ENCODE measurements around the gene P2RY11.

P2RY11 gene

DNA sequence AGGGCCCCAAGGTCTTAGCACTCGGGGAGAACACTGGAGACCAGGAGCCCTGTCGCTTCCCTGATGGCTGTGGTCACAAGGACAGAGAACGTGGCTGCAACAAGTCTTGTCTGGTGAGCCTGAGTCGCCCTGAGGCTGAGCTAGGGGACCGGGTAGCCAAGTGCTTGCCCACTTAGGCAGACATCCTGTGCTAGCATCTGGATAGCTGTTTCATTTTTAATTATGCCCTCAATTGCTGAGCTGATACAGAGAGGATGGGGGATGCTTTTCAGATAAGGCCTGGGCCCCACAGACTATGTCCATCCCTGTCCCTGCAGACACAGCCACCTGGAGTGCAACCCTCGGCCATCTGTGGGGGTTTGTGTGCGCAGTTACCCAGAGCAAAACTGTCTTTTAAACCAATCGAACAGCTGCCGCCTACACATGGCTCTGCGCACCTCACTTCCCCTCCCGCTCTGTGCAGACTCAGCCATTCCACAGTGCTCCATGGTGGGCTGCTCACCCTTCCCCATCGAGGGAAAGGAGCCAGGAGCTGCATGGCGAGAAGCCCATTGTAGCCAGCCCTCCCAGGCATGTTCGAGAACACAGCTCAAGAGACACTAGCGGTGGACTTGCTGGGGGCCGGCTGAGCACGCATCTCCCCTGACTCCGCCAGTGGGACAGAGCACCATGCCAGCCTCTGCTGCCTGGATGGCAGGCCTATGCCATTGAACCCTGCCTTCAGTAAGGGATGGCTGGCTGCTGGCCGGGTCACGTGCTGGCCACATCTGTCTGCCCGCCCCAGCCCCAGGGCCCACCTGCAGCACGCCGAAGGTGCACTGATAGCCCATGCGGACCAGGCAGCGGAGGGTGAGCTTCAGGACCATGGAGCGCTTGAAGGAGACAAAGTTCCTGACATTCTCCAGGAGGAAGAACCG is 27.6 kb downstream of the P2RY11 start:
- H3K4me1 ChIP-seq (ENCODE audit: low read length), result no peaks in the 10 kb centered on the region
- no peaks in the 10 kb centered on the region for H3K9me3 ChIP-seq (replicated peaks; ENCODE audit: insufficient read depth, low read length)
- no peak overlapping the region for H3K4me2 ChIP-seq (ENCODE audit: low read depth, low read length)
- DNase-seq, result no peak
- TF ChIP-seq, protein P1, sequence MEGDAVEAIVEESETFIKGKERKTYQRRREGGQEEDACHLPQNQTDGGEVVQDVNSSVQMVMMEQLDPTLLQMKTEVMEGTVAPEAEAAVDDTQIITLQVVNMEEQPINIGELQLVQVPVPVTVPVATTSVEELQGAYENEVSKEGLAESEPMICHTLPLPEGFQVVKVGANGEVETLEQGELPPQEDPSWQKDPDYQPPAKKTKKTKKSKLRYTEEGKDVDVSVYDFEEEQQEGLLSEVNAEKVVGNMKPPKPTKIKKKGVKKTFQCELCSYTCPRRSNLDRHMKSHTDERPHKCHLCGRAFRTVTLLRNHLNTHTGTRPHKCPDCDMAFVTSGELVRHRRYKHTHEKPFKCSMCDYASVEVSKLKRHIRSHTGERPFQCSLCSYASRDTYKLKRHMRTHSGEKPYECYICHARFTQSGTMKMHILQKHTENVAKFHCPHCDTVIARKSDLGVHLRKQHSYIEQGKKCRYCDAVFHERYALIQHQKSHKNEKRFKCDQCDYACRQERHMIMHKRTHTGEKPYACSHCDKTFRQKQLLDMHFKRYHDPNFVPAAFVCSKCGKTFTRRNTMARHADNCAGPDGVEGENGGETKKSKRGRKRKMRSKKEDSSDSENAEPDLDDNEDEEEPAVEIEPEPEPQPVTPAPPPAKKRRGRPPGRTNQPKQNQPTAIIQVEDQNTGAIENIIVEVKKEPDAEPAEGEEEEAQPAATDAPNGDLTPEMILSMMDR (IDR thresholded peaks at IDR 0.05; ENCODE audit: low read length), result no peak
- TF ChIP-seq EZH2 (optimal IDR thresholded peaks at IDR 0.05; ENCODE audit: low read depth, low read length), result no peak
- no peak for TF ChIP-seq EZH2phosphoT487 (IDR thresholded peaks at IDR 0.05; ENCODE audit: low read length)
- no peak overlapping the region for H2AFZ ChIP-seq (ENCODE audit: low read length)
- no peak overlapping the region for H3K27ac ChIP-seq (ENCODE audit: low read length)
- peaks cover 17% of the 10 kb centered on the region for H3K36me3 ChIP-seq (replicated peaks; ENCODE audit: insufficient read depth, low read length)
- peaks cover 24% of the 10 kb centered on the region for H3K79me2 ChIP-seq (ENCODE audit: low read length)
- no peak overlapping the region for H3K9ac ChIP-seq (ENCODE audit: low read length)
- H3K27me3 ChIP-seq (replicated peaks; ENCODE audit: insufficient read depth, low read length), result no peaks in the 10 kb centered on the region
- no peak overlapping the region for H3K4me3 ChIP-seq (ENCODE audit: low read length)
- H3F3A ChIP-seq (ENCODE audit: insufficient read depth, low read length), result no peaks in the 10 kb centered on the region
- no peaks in the 10 kb centered on the region for H4K20me1 ChIP-seq (ENCODE audit: insufficient read depth, low read length)
- H3K9me2 ChIP-seq (replicated peaks; ENCODE audit: insufficient read depth, low read length), result no peaks in the 10 kb centered on the region

DNA sequence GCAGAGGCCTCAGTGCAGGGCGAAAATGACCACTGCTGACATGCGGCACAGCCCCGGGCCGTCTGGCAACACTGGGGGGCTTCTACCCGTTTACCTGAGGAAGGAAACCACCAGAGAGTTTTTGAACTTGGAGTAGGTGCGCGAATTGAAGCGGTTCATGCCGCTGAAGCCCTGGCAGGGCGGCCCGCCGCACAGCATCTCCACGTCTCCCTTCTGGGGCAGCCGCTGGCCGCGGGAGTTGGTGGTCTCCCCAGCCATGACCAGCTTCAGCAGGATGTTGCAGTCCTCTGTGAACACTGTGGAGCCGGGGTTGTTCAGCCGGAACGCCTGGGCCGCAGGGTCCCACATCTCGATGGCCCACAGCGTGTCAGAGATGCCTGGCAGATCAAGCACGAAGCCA is 28.5 kb downstream of the P2RY11 start:
- H3F3A ChIP-seq (ENCODE audit: insufficient read depth, low read length), result no peaks in the 10 kb centered on the region
- peaks cover 27% of the 10 kb centered on the region for H3K79me2 ChIP-seq (ENCODE audit: low read length)
- no peaks in the 10 kb centered on the region for H4K20me1 ChIP-seq (ENCODE audit: insufficient read depth, low read length)
- DNase-seq, result no peak
- peaks cover 17% of the 10 kb centered on the region for H3K36me3 ChIP-seq (replicated peaks; ENCODE audit: insufficient read depth, low read length)
- no peaks in the 10 kb centered on the region for H3K4me1 ChIP-seq (ENCODE audit: low read length)
- H3K9ac ChIP-seq (ENCODE audit: low read length), result no peak overlapping the region
- no peaks in the 10 kb centered on the region for H3K27me3 ChIP-seq (replicated peaks; ENCODE audit: insufficient read depth, low read length)
- no peaks in the 10 kb centered on the region for H3K9me3 ChIP-seq (replicated peaks; ENCODE audit: insufficient read depth, low read length)
- TF ChIP-seq, protein P1 (IDR thresholded peaks at IDR 0.05; ENCODE audit: low read length), result no peak
- no peak for TF ChIP-seq EZH2phosphoT487 (IDR thresholded peaks at IDR 0.05; ENCODE audit: low read length)
- TF ChIP-seq EZH2 (optimal IDR thresholded peaks at IDR 0.05; ENCODE audit: low read depth, low read length), result no peak
- no peaks in the 10 kb centered on the region for H3K9me2 ChIP-seq (replicated peaks; ENCODE audit: insufficient read depth, low read length)
- no peak overlapping the region for H3K4me3 ChIP-seq (ENCODE audit: low read length)
- H3K4me2 ChIP-seq (ENCODE audit: low read depth, low read length), result no peak overlapping the region
- H2AFZ ChIP-seq (ENCODE audit: low read length), result no peak overlapping the region
- H3K27ac ChIP-seq (ENCODE audit: low read length), result no peak overlapping the region

DNA sequence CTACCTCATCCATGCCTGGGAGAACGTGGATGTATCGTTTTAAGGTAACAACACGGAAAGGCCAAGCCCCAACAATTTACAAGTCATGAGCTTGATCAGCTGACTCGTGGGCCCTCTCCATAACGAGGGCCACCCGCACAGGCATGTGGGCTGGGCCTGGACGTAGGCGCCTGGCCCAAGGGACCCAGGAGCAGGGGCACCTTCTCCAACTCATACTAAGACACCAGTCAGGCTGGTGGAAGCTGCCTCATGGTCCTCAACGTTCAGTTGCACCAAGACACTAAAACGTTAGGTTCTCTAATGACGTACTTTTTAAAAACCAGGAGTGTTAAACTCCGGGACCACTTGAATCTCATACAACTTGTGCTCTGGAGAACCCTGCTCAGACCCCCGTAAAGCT is 30.0 kb downstream of the P2RY11 start:
- Histone ChIP-seq H3K36me3 (replicated peaks; ENCODE audit: insufficient read depth, low read length) (peaks cover 31% of the 10 kb centered on the region), H3K9ac (ENCODE audit: low read length) (no peak overlapping the region)

More for the DNA sequence above, 30.0 kb downstream of the P2RY11 start:
- Histone ChIP-seq H3K9me3 (replicated peaks; ENCODE audit: insufficient read depth, low read length) (no peaks in the 10 kb centered on the region), H3K27ac (ENCODE audit: low read length) (no peak overlapping the region), H3K4me3 (ENCODE audit: low read length) (no peak overlapping the region), H3K4me1 (ENCODE audit: low read length) (no peaks in the 10 kb centered on the region), H2AFZ (ENCODE audit: low read length) (no peak overlapping the region), H3F3A (ENCODE audit: insufficient read depth, low read length) (no peaks in the 10 kb centered on the region), H4K20me1 (ENCODE audit: insufficient read depth, low read length) (no peaks in the 10 kb centered on the region), H3K9me2 (replicated peaks; ENCODE audit: insufficient read depth, low read length) (no peaks in the 10 kb centered on the region), H3K4me2 (ENCODE audit: low read depth, low read length) (no peak overlapping the region), H3K79me2 (ENCODE audit: low read length) (peaks cover 40% of the 10 kb centered on the region), H3K27me3 (replicated peaks; ENCODE audit: insufficient read depth, low read length) (no peaks in the 10 kb centered on the region)
- DNase-seq, result no peak
- no peak for TF ChIP-seq EZH2 (optimal IDR thresholded peaks at IDR 0.05; ENCODE audit: low read depth, low read length)
- TF ChIP-seq, protein P1 (IDR thresholded peaks at IDR 0.05; ENCODE audit: low read length), result no peak
- TF ChIP-seq EZH2phosphoT487 (IDR thresholded peaks at IDR 0.05; ENCODE audit: low read length), result no peak
